H9 (cell line): ENCODE measurements around the gene NR3C2. TPM values are rescaled to one million over a fixed set of nuclear protein-coding genes. Genes with fewer than 3 reads are reported as not detected.

Experiments
- DNase-seq: peaks from one replicate; pipeline ENCODE4 v3.0.0-alpha.2; 2017
- H2AFZ ChIP-seq: one replicate; pipeline ENCODE4 v1.6.1; 2013; ENCODE audit warnings: mild to moderate bottlenecking, low read length, control low read depth, moderate library complexity
- H2AK5ac ChIP-seq: 2 replicates; pipeline ENCODE4 v1.6.1; 2013; ENCODE audit warnings: low read length, control low read depth, mixed read lengths; ENCODE audit not compliant: insufficient read length
- H2BK120ac ChIP-seq: one replicate; pipeline ENCODE4 v1.6.1; 2013; ENCODE audit warnings: low read depth, mild to moderate bottlenecking, low read length, control low read depth, inconsistent platforms; ENCODE audit not compliant: poor library complexity, severe bottlenecking
- H2BK12ac ChIP-seq: 2 replicates; pipeline ENCODE4 v1.6.1; 2013; ENCODE audit warnings: low read length, control low read depth, mixed read lengths, low read depth; ENCODE audit not compliant: insufficient read length
- H2BK15ac ChIP-seq: 2 replicates; pipeline ENCODE4 v1.6.1; 2013; ENCODE audit warnings: low read depth, low read length, control low read depth
- H2BK20ac ChIP-seq: one replicate; pipeline ENCODE4 v1.6.1; 2013; ENCODE audit warnings: low read depth, mild to moderate bottlenecking, low read length, control low read depth, inconsistent platforms; ENCODE audit not compliant: poor library complexity, severe bottlenecking
- H2BK5ac ChIP-seq: 2 replicates; pipeline ENCODE4 v1.6.1; 2013; ENCODE audit warnings: low read length, control low read depth, mixed read lengths; ENCODE audit not compliant: insufficient read length
- H3K14ac ChIP-seq: 2 replicates; pipeline ENCODE4 v1.6.1; 2013; ENCODE audit warnings: low read length, control low read depth; ENCODE audit not compliant: insufficient read depth
- H3K18ac ChIP-seq: 2 replicates; pipeline ENCODE4 v1.6.1; 2013; ENCODE audit warnings: low read depth, mild to moderate bottlenecking, mixed read lengths, low read length, control low read depth; ENCODE audit not compliant: insufficient read length
- H3K23ac ChIP-seq: 2 replicates; pipeline ENCODE4 v1.6.1; 2013; ENCODE audit warnings: low read length, control low read depth, mixed read lengths, low read depth; ENCODE audit not compliant: insufficient read length
- H3K23me2 ChIP-seq: 2 replicates; pipeline ENCODE4 v1.6.1; 2013; ENCODE audit warnings: low read depth, mild to moderate bottlenecking, mixed read lengths, low read length, control low read depth; ENCODE audit not compliant: insufficient read length, poor library complexity, severe bottlenecking
- H3K27ac ChIP-seq: 2 replicates; pipeline ENCODE4 v1.5.1; 2013; ENCODE audit warnings: low read length, control low read depth, mixed read lengths, low read depth; ENCODE audit not compliant: insufficient read length
- H3K27me3 ChIP-seq: 2 replicates; pipeline ENCODE4 v1.6.1; 2013; ENCODE audit warnings: low read length, control low read depth, inconsistent platforms; ENCODE audit not compliant: insufficient read depth
- H3K4ac ChIP-seq: 2 replicates; pipeline ENCODE4 v1.6.1; 2013; ENCODE audit warnings: low read depth, mild to moderate bottlenecking, control low read depth, inconsistent platforms, low read length, moderate library complexity
- H3K4me1 ChIP-seq: 2 replicates; pipeline ENCODE4 v1.6.1; 2013; ENCODE audit warnings: low read length, control low read depth, inconsistent platforms; ENCODE audit not compliant: insufficient read depth
- H3K4me2 ChIP-seq: 2 replicates; pipeline ENCODE4 v1.6.1; 2013; ENCODE audit warnings: low read length, control low read depth, mixed read lengths; ENCODE audit not compliant: insufficient read length, insufficient read depth
- H3K56ac ChIP-seq: 2 replicates; pipeline ENCODE4 v1.6.1; 2013; ENCODE audit warnings: low read depth, mild to moderate bottlenecking, mixed read lengths, low read length, control low read depth; ENCODE audit not compliant: insufficient read length
- H3K79me1 ChIP-seq: 2 replicates; pipeline ENCODE4 v1.6.1; 2013; ENCODE audit warnings: low read depth, mild to moderate bottlenecking, moderate library complexity, low read length, control low read depth, inconsistent platforms; ENCODE audit not compliant: insufficient read depth, poor library complexity, severe bottlenecking
- H3K79me2 ChIP-seq: 2 replicates; pipeline ENCODE4 v1.6.1; 2013; ENCODE audit warnings: low read length, control low read depth, inconsistent platforms; ENCODE audit not compliant: insufficient read depth
- H3K9ac ChIP-seq: 2 replicates; pipeline ENCODE4 v1.6.1; 2013; ENCODE audit warnings: low read length, control low read depth, mixed read lengths; ENCODE audit not compliant: insufficient read length; ENCODE audit errors: extremely low read depth
- H3K9me3 ChIP-seq: one replicate; pipeline ENCODE4 v1.6.1; 2013; ENCODE audit warnings: low read depth, low read length, inconsistent platforms; ENCODE audit not compliant: control insufficient read depth
- H3T11ph ChIP-seq: one replicate; pipeline ENCODE4 v1.6.1; 2013; ENCODE audit warnings: mild to moderate bottlenecking, low read length, control low read depth, inconsistent platforms
- H4K20me1 ChIP-seq: one replicate; pipeline ENCODE4 v1.6.1; 2013; ENCODE audit not compliant: control insufficient read depth, insufficient read length, insufficient read depth
- H4K5ac ChIP-seq: 2 replicates; pipeline ENCODE4 v1.6.1; 2013; ENCODE audit warnings: low read depth, mild to moderate bottlenecking, mixed read lengths, low read length, control low read depth; ENCODE audit not compliant: insufficient read length
- H4K8ac ChIP-seq: replicated peaks from 2 replicates; pipeline ENCODE4 v1.6.1; 2013; ENCODE audit warnings: low read length, control low read depth, mixed read lengths, low read depth; ENCODE audit not compliant: insufficient read length
- H4K91ac ChIP-seq: 2 replicates; pipeline ENCODE4 v1.6.1; 2013; ENCODE audit warnings: low read depth, mild to moderate bottlenecking, moderate library complexity, mixed read lengths, low read length, control low read depth; ENCODE audit not compliant: insufficient read length
- H3K27ac Mint-ChIP-seq, 3 experiments: 2 replicates in 2 of 3; 3 replicates in 1 of 3; pipeline ENCODE4 v1.8.0; 2020 to 2021; ENCODE audit warnings: mixed read lengths in 3 of 3, mild to moderate bottlenecking in 1 of 3, moderate library complexity in 1 of 3
- H3K27me3 Mint-ChIP-seq: 2 replicates; pipeline ENCODE4 v1.8.0; 2021; ENCODE audit warnings: low read depth, mild to moderate bottlenecking, moderate library complexity, mixed read lengths
- H3K36me3 Mint-ChIP-seq, 3 experiments: 2 replicates in 2 of 3; 3 replicates in 1 of 3; pipeline ENCODE4 v1.8.0; 2020 to 2021; ENCODE audit warnings: low read depth in 3 of 3, mixed read lengths in 3 of 3; ENCODE audit not compliant: insufficient read depth in 1 of 3
- H3K4me1 Mint-ChIP-seq, 2 experiments: 2 replicates each; pipeline ENCODE4 v1.8.0; 2020; ENCODE audit warnings: mixed read lengths in 2 of 2
- H3K4me3 Mint-ChIP-seq, 2 experiments: 2 replicates in 1 of 2; 3 replicates in 1 of 2; pipeline ENCODE4 v1.8.0; 2020 to 2021; ENCODE audit warnings: mild to moderate bottlenecking in 2 of 2, mixed read lengths in 2 of 2, moderate library complexity in 1 of 2
- H3K9me3 Mint-ChIP-seq, 2 experiments: 2 replicates in 1 of 2; 3 replicates in 1 of 2; pipeline ENCODE4 v1.8.0; 2020; ENCODE audit warnings: mild to moderate bottlenecking in 2 of 2, mixed read lengths in 2 of 2, moderate library complexity in 1 of 2
- WGBS: extraction: QIAGEN DNeasy Blood & Tissue Kit; methylation state at CpG from one replicate; pipeline ENCODE4 v1.1.7; 2013; ENCODE audit warnings: missing lambda C conversion rate, low lambda C conversion rate, mixed read lengths; ENCODE audit not compliant: insufficient read length; ENCODE audit errors: extremely low coverage; 5-methylcytosine and 5-hydroxymethylcytosine counted together
- total RNA-seq: library from RNA; stranded (reverse); gene quantifications from 2 replicates; pipeline ENCODE4 v1.2.1, GENCODE V29; 2021
- TF ChIP-seq, protein P1 (sequence below): fragments of 200-600 bp; sonication (generic); conservative IDR thresholded peaks from 3 replicates; pipeline ENCODE4 v1.8.0; 2021; ENCODE audit warnings: antibody characterized with exemption, mild to moderate bottlenecking

Gene NR3C2
- total RNA-seq, 1 experiment from 2014 or later: 1.4 TPM

DNA sequence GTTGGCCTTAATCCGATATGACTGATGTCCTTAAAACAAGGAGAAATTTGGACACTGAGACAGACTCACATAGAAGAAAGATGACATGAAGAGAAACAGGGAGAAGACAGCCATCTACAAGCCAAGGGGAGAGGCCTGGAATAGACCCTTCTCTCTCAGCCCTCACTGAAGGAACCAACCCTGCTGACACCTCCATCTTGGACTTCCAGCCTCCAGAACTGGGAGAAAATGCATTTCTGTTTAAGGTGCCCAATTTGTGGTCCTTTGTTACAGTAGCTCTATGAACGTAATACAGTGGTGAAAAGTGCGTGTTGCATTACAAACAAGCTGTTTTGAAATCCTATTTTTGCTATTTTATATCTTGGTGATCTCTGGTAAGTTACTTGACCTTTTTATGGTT is 366.8 kb downstream of the NR3C2 start:
- no peaks in the 10 kb centered on the region for H3K79me2 ChIP-seq
- H2AK5ac ChIP-seq: no peak overlapping the region
- no peak overlapping the region for H4K91ac ChIP-seq
- no peak overlapping the region for H3K56ac ChIP-seq
- H3K4me3 Mint-ChIP-seq: no peak overlapping the region
- H3K27me3 ChIP-seq: no peaks in the 10 kb centered on the region
- WGBS: no CpG with 5 or more reads among the region's 3 CpGs
- no peak overlapping the region for H2AFZ ChIP-seq
- peaks cover 19 to 39% (median 36%) of the 10 kb centered on the region in 3 experiments for H3K36me3 Mint-ChIP-seq
- no peak overlapping the region for H4K8ac ChIP-seq
- H3K4ac ChIP-seq: no peak overlapping the region
- H3K18ac ChIP-seq: no peak overlapping the region
- no peak overlapping the region for H3K27ac ChIP-seq
- no peak for DNase-seq
- no peak overlapping the region for H3K23ac ChIP-seq
- H3K27ac Mint-ChIP-seq: no peak overlapping the region
- no peak overlapping the region for H2BK12ac ChIP-seq
- peaks cover 14% of the 10 kb centered on the region for H3K9me3 ChIP-seq
- H3K9me3 Mint-ChIP-seq: peaks cover 29 to 36% of the 10 kb centered on the region in 2 experiments
- H2BK15ac ChIP-seq: no peak overlapping the region
- TF ChIP-seq, protein P1, sequence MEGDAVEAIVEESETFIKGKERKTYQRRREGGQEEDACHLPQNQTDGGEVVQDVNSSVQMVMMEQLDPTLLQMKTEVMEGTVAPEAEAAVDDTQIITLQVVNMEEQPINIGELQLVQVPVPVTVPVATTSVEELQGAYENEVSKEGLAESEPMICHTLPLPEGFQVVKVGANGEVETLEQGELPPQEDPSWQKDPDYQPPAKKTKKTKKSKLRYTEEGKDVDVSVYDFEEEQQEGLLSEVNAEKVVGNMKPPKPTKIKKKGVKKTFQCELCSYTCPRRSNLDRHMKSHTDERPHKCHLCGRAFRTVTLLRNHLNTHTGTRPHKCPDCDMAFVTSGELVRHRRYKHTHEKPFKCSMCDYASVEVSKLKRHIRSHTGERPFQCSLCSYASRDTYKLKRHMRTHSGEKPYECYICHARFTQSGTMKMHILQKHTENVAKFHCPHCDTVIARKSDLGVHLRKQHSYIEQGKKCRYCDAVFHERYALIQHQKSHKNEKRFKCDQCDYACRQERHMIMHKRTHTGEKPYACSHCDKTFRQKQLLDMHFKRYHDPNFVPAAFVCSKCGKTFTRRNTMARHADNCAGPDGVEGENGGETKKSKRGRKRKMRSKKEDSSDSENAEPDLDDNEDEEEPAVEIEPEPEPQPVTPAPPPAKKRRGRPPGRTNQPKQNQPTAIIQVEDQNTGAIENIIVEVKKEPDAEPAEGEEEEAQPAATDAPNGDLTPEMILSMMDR: no peak
- H2BK5ac ChIP-seq: no peak overlapping the region
- no peak overlapping the region for H4K5ac ChIP-seq
- peaks cover 4% of the 10 kb centered on the region in 2 experiments; a peak in 2 of 4 replicates for H3K4me1 Mint-ChIP-seq
- H2BK20ac ChIP-seq: no peak overlapping the region
- no peak overlapping the region for H3K9ac ChIP-seq
- no peaks in the 10 kb centered on the region for H3K79me1 ChIP-seq
- no peak overlapping the region for H3T11ph ChIP-seq
- no peaks in the 10 kb centered on the region for H3K4me1 ChIP-seq
- H3K23me2 ChIP-seq: no peaks in the 10 kb centered on the region
- no peaks in the 10 kb centered on the region for H4K20me1 ChIP-seq
- no peak overlapping the region for H3K14ac ChIP-seq
- H3K27me3 Mint-ChIP-seq: no peaks in the 10 kb centered on the region
- H3K4me2 ChIP-seq: no peak overlapping the region
- H2BK120ac ChIP-seq: no peak overlapping the region
